Activated CD4-positive, alpha-beta T cell treated with anti-CD3 and anti-CD28 coated beads, Interleukin-2, amount 50 U/mL, for 16 hours (primary cell): ENCODE results near the gene CYP27B1.
"Not testable (repeated sequence)": the region's sequence is repeated elsewhere in the genome, so short reads cannot be mapped to it uniquely, and the experiment has no call there.

Experiments
- DNase-seq: peaks from one replicate; pipeline ENCODE4 v3.0.0-alpha.2; 2020

The CYP27B1 gene

GRCh38 chr12:57720606-57721595 lies 46.0 kb downstream of the CYP27B1 start:
- DNase-seq = no peak

GRCh38 chr12:57719777-57720605 lies 46.9 kb downstream of the CYP27B1 start:
- DNase-seq = no peak

GRCh38 chr12:57718641-57719528 lies 48.0 kb downstream of the CYP27B1 start:
- no peak for DNase-seq

- DNase-seq = no peak
These were observed 48.8 kb downstream of the CYP27B1 start for GRCh38 chr12:57717846-57718640.

- no peak for DNase-seq
These were observed 49.7 kb downstream of the CYP27B1 start for GRCh38 chr12:57717131-57717530.

GRCh38 chr12:57716305-57716704 lies 50.6 kb downstream of the CYP27B1 start:
- no peak for DNase-seq

- no peak for DNase-seq
These were observed 51.1 kb downstream of the CYP27B1 start for GRCh38 chr12:57715786-57716185.

- DNase-seq = not testable (repeated sequence)
These were observed 51.7 kb downstream of the CYP27B1 start for GRCh38 chr12:57715036-57715748.

- no peak for DNase-seq
These were observed 53.7 kb downstream of the CYP27B1 start for GRCh38 chr12:57713209-57713608.

GRCh38 chr12:57712701-57713100 lies 54.2 kb downstream of the CYP27B1 start:
- no peak for DNase-seq
